ENCODE measurements around the gene PGAP1.

GRCh38 chr2:196956069-196956468, 29.6 kb upstream of the PGAP1 start:
- TF ChIP-seq CTCF (IDR thresholded peaks at IDR 0.05): no peak
- TF ChIP-seq EZH2 (IDR thresholded peaks at IDR 0.05; ENCODE audit: borderline replicate concordance, insufficient read depth, low read depth, low read length, poor library complexity, severe bottlenecking): no peak
